HUES6 (cell line): Measurements from ENCODE around the gene LRRC26.

Experiments used
- H3K27ac ChIP-seq: 2 replicates; pipeline ENCODE4 v1.7.0; 2013; ENCODE audit warnings: low read depth, mild to moderate bottlenecking, low read length, inconsistent platforms
- H3K27me3 ChIP-seq: 2 replicates; pipeline ENCODE4 v1.6.1; 2013; ENCODE audit warnings: low read length; ENCODE audit not compliant: control insufficient read depth, insufficient read depth
- H3K36me3 ChIP-seq: 2 replicates; pipeline ENCODE4 v1.6.1; 2013; ENCODE audit warnings: low read length; ENCODE audit not compliant: control insufficient read depth, insufficient read depth
- H3K4me1 ChIP-seq: 2 replicates; pipeline ENCODE4 v1.6.1; 2013; ENCODE audit warnings: low read length; ENCODE audit not compliant: control insufficient read depth, insufficient read depth
- H3K4me3 ChIP-seq: 2 replicates; pipeline ENCODE4 v1.5.1; 2013; ENCODE audit warnings: low read depth, low read length
- H3K9ac ChIP-seq: one replicate; pipeline ENCODE4 v1.6.1; 2013; ENCODE audit warnings: mild to moderate bottlenecking, low read length
- H3K9me3 ChIP-seq: 2 replicates; pipeline ENCODE4 v1.6.1; 2013; ENCODE audit warnings: low read depth, low read length; ENCODE audit not compliant: control insufficient read depth, insufficient read depth

Gene LRRC26

GRCh38 chr9:137169896-137170358, at the start of gene LRRC26:
LRRC26 (minus strand) TSS chr9:137170051; CDS start chr9:137169943, 108 bp downstream.
- Histone ChIP-seq H3K9ac (no peak within 1 kb of the TSS), H3K27ac (no peak within 1 kb of the TSS), H3K4me3 (peak within 1 kb of the TSS; percentile 63), H3K27me3 (peaks cover 98% of the 10 kb centered on the region), H3K36me3 (no peaks in the 10 kb centered on the region), H3K9me3 (no peaks in the 10 kb centered on the region), H3K4me1 (peaks cover 8% of the 10 kb centered on the region)

- no peak overlapping the region for H3K9ac ChIP-seq
- H3K27me3 ChIP-seq, result peaks cover 9% of the 10 kb centered on the region
- no peaks in the 10 kb centered on the region for H3K9me3 ChIP-seq
- H3K27ac ChIP-seq, result no peak overlapping the region; the same call in 1 of the 2 replicates
- H3K4me3 ChIP-seq, result no peak overlapping the region
- peaks cover 30% of the 10 kb centered on the region for H3K36me3 ChIP-seq
- H3K4me1 ChIP-seq, result peaks cover 28% of the 10 kb centered on the region
Measured at GRCh38 chr9:137218754-137219271, 49.0 kb upstream of the LRRC26 start.

GRCh38 chr9:137218212-137218753, 48.4 kb upstream of the LRRC26 start:
- H3K27me3 ChIP-seq, result peaks cover 9% of the 10 kb centered on the region
- H3K4me1 ChIP-seq, result peaks cover 28% of the 10 kb centered on the region
- peaks cover 35% of the 10 kb centered on the region for H3K36me3 ChIP-seq
- H3K4me3 ChIP-seq, result no peak overlapping the region
- no peak overlapping the region; the same call in 1 of the 2 replicates for H3K27ac ChIP-seq
- H3K9ac ChIP-seq, result peak overlapping the region; percentile 6
- H3K9me3 ChIP-seq, result no peaks in the 10 kb centered on the region

- Histone ChIP-seq H3K9me3 (no peaks in the 10 kb centered on the region), H3K4me1 (peaks cover 22% of the 10 kb centered on the region), H3K27ac (no peak overlapping the region), H3K9ac (no peak overlapping the region), H3K36me3 (peaks cover 42% of the 10 kb centered on the region), H3K27me3 (peaks cover 3% of the 10 kb centered on the region), H3K4me3 (peak overlapping the region; percentile 18)
Measured at GRCh38 chr9:137217276-137218211, 47.7 kb upstream of the LRRC26 start.

GRCh38 chr9:137216188-137216965, 46.5 kb upstream of the LRRC26 start:
- Histone ChIP-seq H3K9ac (no peak overlapping the region), H3K4me3 (no peak overlapping the region), H3K27me3 (no peaks in the 10 kb centered on the region; the same call in 1 of the 2 replicates), H3K4me1 (peaks cover 22% of the 10 kb centered on the region), H3K36me3 (peaks cover 44% of the 10 kb centered on the region), H3K27ac (no peak overlapping the region), H3K9me3 (no peaks in the 10 kb centered on the region)

- Histone ChIP-seq H3K4me3 (no peak overlapping the region), H3K4me1 (peaks cover 20% of the 10 kb centered on the region), H3K9me3 (no peaks in the 10 kb centered on the region), H3K9ac (no peak overlapping the region), H3K27ac (no peak overlapping the region), H3K27me3 (no peaks in the 10 kb centered on the region), H3K36me3 (peaks cover 45% of the 10 kb centered on the region)
Measured at GRCh38 chr9:137215196-137215986, 45.5 kb upstream of the LRRC26 start.

- Histone ChIP-seq H3K36me3 (peaks cover 51% of the 10 kb centered on the region), H3K4me3 (no peak overlapping the region), H3K9me3 (no peaks in the 10 kb centered on the region), H3K27ac (no peak overlapping the region), H3K4me1 (peaks cover 19% of the 10 kb centered on the region), H3K9ac (no peak overlapping the region), H3K27me3 (no peaks in the 10 kb centered on the region)
Measured at GRCh38 chr9:137214620-137215019, 44.8 kb upstream of the LRRC26 start.

GRCh38 chr9:137213160-137214060, 43.6 kb upstream of the LRRC26 start:
- H3K36me3 ChIP-seq, result peaks cover 55% of the 10 kb centered on the region
- no peak overlapping the region for H3K9ac ChIP-seq
- no peaks in the 10 kb centered on the region for H3K9me3 ChIP-seq
- no peaks in the 10 kb centered on the region for H3K27me3 ChIP-seq
- H3K4me1 ChIP-seq, result peaks cover 9% of the 10 kb centered on the region
- H3K4me3 ChIP-seq, result no peak overlapping the region
- H3K27ac ChIP-seq, result no peak overlapping the region

GRCh38 chr9:137212520-137212919, 42.7 kb upstream of the LRRC26 start:
- Histone ChIP-seq H3K36me3 (peaks cover 57% of the 10 kb centered on the region), H3K27ac (no peak overlapping the region), H3K4me3 (no peak overlapping the region), H3K9me3 (no peaks in the 10 kb centered on the region), H3K27me3 (no peaks in the 10 kb centered on the region), H3K9ac (no peak overlapping the region), H3K4me1 (peaks cover 6% of the 10 kb centered on the region)
